Vagina (tissue), 2 donors: ENCODE data around the gene GRM2.

ENCODE experiments used
- CTCF ChIP-seq, 3 experiments: fragments of 450-650 bp in 2 of 3; fragments of 200-600 bp in 1 of 3; sonication (generic) in 1 of 3; IDR thresholded peaks; one replicate each; pipeline ENCODE4 v1.5.1; 2017 to 2019; ENCODE audit warnings: antibody characterized with exemption in 3 of 3, mild to moderate bottlenecking in 2 of 3, moderate library complexity in 2 of 3
- POLR2A ChIP-seq, 2 donors: fragments of 450-650 bp; IDR thresholded peaks; one replicate each; pipeline ENCODE4 v1.6.1; 2017; ENCODE audit warnings: antibody characterized with exemption in 2 of 2, mild to moderate bottlenecking in 2 of 2, moderate library complexity in 2 of 2

- TF ChIP-seq CTCF (IDR thresholded peaks at IDR 0.05) = no peak
- TF ChIP-seq POLR2A (IDR thresholded peaks at IDR 0.05) = no peak
These were observed 2.1 kb downstream of the GRM2 start for GRCh38 chr3:51709004-51709420.
